ENCODE results near the gene RAB11FIP4. TPM values are rescaled to one million over a fixed set of nuclear protein-coding genes. Genes with fewer than 3 reads are reported as not detected.
A peak's percentile ranks its signal among the peaks of the same experiment; 100 is the strongest.

The RAB11FIP4 gene
- total and polyA plus RNA-seq, 2 donors (not counting 1 experiment from before 2014, with no cell fraction given): 17.0 to 70.5 TPM

GRCh38 chr17:31510308-31511194 is 119.1 kb downstream of the RAB11FIP4 start:
- Histone ChIP-seq H3K9me3 (ENCODE audit: control extremely low read depth in 1 of 3, control insufficient read depth in 2 of 3, insufficient read depth in 1 of 3, low read length in 2 of 3) (no peaks in the 10 kb centered on the region), H3K36me3 (replicated peaks in 1 of 2; ENCODE audit: control extremely low read depth in 1 of 2, control insufficient read depth in 1 of 2, extremely low read depth in 1 of 2, insufficient read depth in 2 of 2, low read length in 1 of 2) (peaks cover 0 to 30% of the 10 kb centered on the region in 2 experiments), H3K79me2 (ENCODE audit: control insufficient read depth, insufficient read depth, low read length) (peaks cover 98% of the 10 kb centered on the region), H3K27me3 (replicated peaks in 1 of 4; ENCODE audit: control extremely low read depth in 1 of 4, control insufficient read depth in 3 of 4, insufficient read depth in 4 of 4, low read length in 3 of 4) (no peaks in the 10 kb centered on the region), H3K27ac (ENCODE audit: low read length in 2 of 2) (peak overlapping the region; percentile 83 to 89), H3K4me1 (ENCODE audit: control insufficient read depth in 2 of 2, insufficient read depth in 2 of 2, low read length in 2 of 2) (peaks cover 49 to 56% of the 10 kb centered on the region in 2 donors), H2AFZ (ENCODE audit: insufficient read depth, low read depth, low read length, poor library complexity, severe bottlenecking) (peak overlapping the region; percentile 13), H3K4me3 (ENCODE audit: control extremely low read depth in 1 of 5, extremely low read depth in 1 of 5, insufficient read depth in 1 of 5, low read depth in 2 of 5, low read length in 4 of 5) (peak overlapping the region in 3 of 5 experiments; percentile 18 to 65 (median 38)), H3K9ac (ENCODE audit: low read length) (peak overlapping the region; percentile 62), H4K20me1 (ENCODE audit: control insufficient read depth, insufficient read depth, low read length, poor library complexity, severe bottlenecking) (peaks cover 52% of the 10 kb centered on the region), H3K4me2 (replicated peaks; ENCODE audit: low read depth, low read length, poor library complexity, severe bottlenecking) (peak overlapping the region; percentile 91)
- H3K9me3 Mint-ChIP-seq (ENCODE audit: insufficient read depth): no peaks in the 10 kb centered on the region
- H3K4me1 Mint-ChIP-seq: peaks cover 56% of the 10 kb centered on the region
- peak overlapping the region; percentile 94 for H3K4me3 Mint-ChIP-seq
- H3K27me3 Mint-ChIP-seq: no peaks in the 10 kb centered on the region
- intact Hi-C loops (cut with micrococcal nuclease): no loop called here
- DNase-seq: no peak
- no peak for TF ChIP-seq EZH2 (IDR thresholded peaks at IDR 0.05; ENCODE audit: borderline replicate concordance, insufficient read depth, low read depth, low read length, poor library complexity, severe bottlenecking)
- TF ChIP-seq, protein P1, sequence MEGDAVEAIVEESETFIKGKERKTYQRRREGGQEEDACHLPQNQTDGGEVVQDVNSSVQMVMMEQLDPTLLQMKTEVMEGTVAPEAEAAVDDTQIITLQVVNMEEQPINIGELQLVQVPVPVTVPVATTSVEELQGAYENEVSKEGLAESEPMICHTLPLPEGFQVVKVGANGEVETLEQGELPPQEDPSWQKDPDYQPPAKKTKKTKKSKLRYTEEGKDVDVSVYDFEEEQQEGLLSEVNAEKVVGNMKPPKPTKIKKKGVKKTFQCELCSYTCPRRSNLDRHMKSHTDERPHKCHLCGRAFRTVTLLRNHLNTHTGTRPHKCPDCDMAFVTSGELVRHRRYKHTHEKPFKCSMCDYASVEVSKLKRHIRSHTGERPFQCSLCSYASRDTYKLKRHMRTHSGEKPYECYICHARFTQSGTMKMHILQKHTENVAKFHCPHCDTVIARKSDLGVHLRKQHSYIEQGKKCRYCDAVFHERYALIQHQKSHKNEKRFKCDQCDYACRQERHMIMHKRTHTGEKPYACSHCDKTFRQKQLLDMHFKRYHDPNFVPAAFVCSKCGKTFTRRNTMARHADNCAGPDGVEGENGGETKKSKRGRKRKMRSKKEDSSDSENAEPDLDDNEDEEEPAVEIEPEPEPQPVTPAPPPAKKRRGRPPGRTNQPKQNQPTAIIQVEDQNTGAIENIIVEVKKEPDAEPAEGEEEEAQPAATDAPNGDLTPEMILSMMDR (IDR thresholded peaks at IDR 0.05): no peak
- ChIA-PET CTCF (interaction anchor here (0.6 to 5.7 kb wide), 12 partner anchors 11 to 497 kb away, joined by 3 to 94 read pairs (median 8); no protein-coding TSS in a partner anchor), POLR2A (interaction anchor here (0.6 to 3.7 kb wide), 6 partner anchors 14 to 25 kb away, joined by 3 to 34 read pairs (median 4); no protein-coding TSS in a partner anchor)
- ATAC-seq (ENCODE audit: low read depth): no peak
- 27% methylated on average over 10 of the region's 14 CpGs for WGBS (ENCODE audit: insufficient coverage)
- peak overlapping the region; percentile 96 for H3K27ac Mint-ChIP-seq
